HepG2 (cell line): ENCODE results near the gene SERPINB6. TPM values are rescaled to one million over a fixed set of nuclear protein-coding genes. Genes with fewer than 3 reads are reported as not detected.

Source experiments
- ADNP ChIP-seq: sonication (generic); formaldehyde crosslinking; IDR thresholded peaks from 2 replicates; pipeline ENCODE4 v1.4.0; 2020; ENCODE audit warnings: missing genetic modification reagents
- CBFB ChIP-seq: sonication (generic); formaldehyde crosslinking; IDR thresholded peaks from 2 replicates; pipeline ENCODE4 v1.4.0; 2020; ENCODE audit warnings: missing genetic modification reagents
- CC2D1A ChIP-seq: sonication (generic); formaldehyde crosslinking; IDR thresholded peaks from 2 replicates; pipeline ENCODE4 v1.8.1; 2023; ENCODE audit warnings: mild to moderate bottlenecking, missing genetic modification reagents
- CHCHD3 ChIP-seq: sonication (generic); formaldehyde crosslinking; IDR thresholded peaks from 2 replicates; pipeline ENCODE4 v1.8.0; 2022; ENCODE audit warnings: mild to moderate bottlenecking, missing genetic modification reagents, moderate library complexity
- FOXK1 ChIP-seq: sonication (generic); formaldehyde crosslinking; IDR thresholded peaks from 2 replicates; pipeline ENCODE4 v1.4.0; 2020; ENCODE audit warnings: low read depth, missing genetic modification reagents, borderline replicate concordance
- GLI4 ChIP-seq: sonication (generic); formaldehyde crosslinking; IDR thresholded peaks from 2 replicates; pipeline ENCODE4 v1.5.1; 2020; ENCODE audit warnings: missing genetic modification reagents, mild to moderate bottlenecking, moderate library complexity, borderline replicate concordance
- HCFC1 ChIP-seq: fragments of 150-350 bp; IDR thresholded peaks from 2 replicates; pipeline ENCODE4 v1.6.1; 2014; ENCODE audit warnings: low read depth, low read length
- KLF12 ChIP-seq: sonication (generic); formaldehyde crosslinking; IDR thresholded peaks from 2 replicates; pipeline ENCODE4 v1.4.0; 2020; ENCODE audit warnings: missing genetic modification reagents, borderline replicate concordance
- MAFK ChIP-seq, 2 experiments: IDR thresholded peaks in 1 of 2; conservative IDR thresholded peaks in 1 of 2; 2 replicates each; pipeline ENCODE4 v1.6.1; 2011; ENCODE audit warnings: improper control_type of control experiment in 2 of 2, low read length in 2 of 2
- MEIS1 ChIP-seq: sonication (generic); formaldehyde crosslinking; IDR thresholded peaks from 2 replicates; pipeline ENCODE4 v1.9.0; 2021; ENCODE audit warnings: mild to moderate bottlenecking, missing genetic modification reagents, moderate library complexity, borderline replicate concordance
- PITX1 ChIP-seq: sonication (generic); formaldehyde crosslinking; IDR thresholded peaks from 2 replicates; pipeline ENCODE4 v1.5.1; 2020; ENCODE audit warnings: mild to moderate bottlenecking, missing genetic modification reagents
- POGZ ChIP-seq: sonication (generic); formaldehyde crosslinking; IDR thresholded peaks from 2 replicates; pipeline ENCODE4 v1.4.0; 2020; ENCODE audit warnings: mild to moderate bottlenecking, missing genetic modification reagents
- SP5 ChIP-seq: IDR thresholded peaks from 2 replicates; pipeline ENCODE4 v1.6.1; 2016; ENCODE audit warnings: low read depth, borderline replicate concordance
- TOPORS ChIP-seq: sonication (generic); formaldehyde crosslinking; IDR thresholded peaks from 2 replicates; pipeline ENCODE4 v1.8.0; 2023; ENCODE audit warnings: mild to moderate bottlenecking, missing genetic modification reagents
- ZBTB38 ChIP-seq: sonication (generic); formaldehyde crosslinking; IDR thresholded peaks from 2 replicates; pipeline ENCODE4 v1.5.1; 2020; ENCODE audit warnings: mild to moderate bottlenecking, missing genetic modification reagents
- ZFP36 ChIP-seq: fragments of 150-350 bp; IDR thresholded peaks from 2 replicates; pipeline ENCODE4 v1.6.1; 2018; ENCODE audit warnings: borderline replicate concordance, low read length, low read depth; ENCODE audit not compliant: partially characterized antibody
- ZFX ChIP-seq: sonication (generic); formaldehyde crosslinking; IDR thresholded peaks from 2 replicates; pipeline ENCODE4 v1.4.0; 2020; ENCODE audit warnings: mild to moderate bottlenecking, low read depth, missing genetic modification reagents, moderate library complexity
- ZKSCAN1 ChIP-seq: fragments of 150-350 bp; IDR thresholded peaks from 2 replicates; pipeline ENCODE4 v1.6.1; 2014; ENCODE audit warnings: low read length
- ZNF292 ChIP-seq: sonication (generic); formaldehyde crosslinking; IDR thresholded peaks from 2 replicates; pipeline ENCODE4 v1.8.1; 2022; ENCODE audit warnings: mild to moderate bottlenecking, low read depth, missing genetic modification reagents, borderline replicate concordance
- ZNF343 ChIP-seq: sonication (generic); formaldehyde crosslinking; IDR thresholded peaks from 2 replicates; pipeline ENCODE4 v1.4.0; 2020; ENCODE audit warnings: mild to moderate bottlenecking, missing genetic modification reagents
- ZNF501 ChIP-seq: sonication (generic); formaldehyde crosslinking; IDR thresholded peaks from 2 replicates; pipeline ENCODE4 v1.5.1; 2020; ENCODE audit warnings: mild to moderate bottlenecking, moderate library complexity, missing genetic modification reagents
- ZNF598 ChIP-seq: sonication (generic); formaldehyde crosslinking; IDR thresholded peaks from 2 replicates; pipeline ENCODE4 v1.5.1; 2020; ENCODE audit warnings: mild to moderate bottlenecking, missing genetic modification reagents, borderline replicate concordance
- ZNF724P ChIP-seq: sonication (generic); formaldehyde crosslinking; IDR thresholded peaks from 2 replicates; pipeline ENCODE4 v1.8.0; 2022; ENCODE audit warnings: missing genetic modification reagents, borderline replicate concordance
- ZNF790 ChIP-seq: sonication (generic); formaldehyde crosslinking; IDR thresholded peaks from 2 replicates; pipeline ENCODE4 v1.8.0; 2022; ENCODE audit warnings: missing genetic modification reagents, mild to moderate bottlenecking, borderline replicate concordance
- ZNF883 ChIP-seq: sonication (generic); formaldehyde crosslinking; IDR thresholded peaks from 2 replicates; pipeline ENCODE4 v1.5.1; 2020; ENCODE audit warnings: mild to moderate bottlenecking, missing genetic modification reagents; ENCODE audit errors: not compliant biosample characterization
- polyA plus RNA-seq, 8 experiments: library from polyadenylated mRNA; depleted of rRNA in 3 of 8; stranded (reverse) in 7 of 8; unstranded in 1 of 8; fragments of >200 nt; fragmentation: Illumina TruSeq in 4 of 8; extraction: Trizol in 4 of 8; gene quantifications; 2 replicates each; pipeline versions ENCODE4 v1.2.1 to v1.2.3, GENCODE V29; 2011 to 2016; ENCODE audit warnings: low read depth in 4 of 8, missing spikeins in 1 of 8, mixed read lengths in 1 of 8; ENCODE audit not compliant: insufficient read depth in 1 of 8
- total RNA-seq, 5 experiments: library from RNA; depleted of rRNA; stranded (reverse); fragments of >200 nt; fragmentation: Illumina TruSeq; extraction: Trizol; gene quantifications; 2 replicates each; pipeline ENCODE4 v1.2.3, GENCODE V29; 2016; ENCODE audit warnings: low read depth in 1 of 5
- TF ChIP-seq, protein P1 (sequence below): sonication (generic); formaldehyde crosslinking; IDR thresholded peaks from 2 replicates; pipeline ENCODE4 v1.5.0; 2020; ENCODE audit warnings: mild to moderate bottlenecking, missing genetic modification reagents, borderline replicate concordance

SERPINB6 gene
- total and polyA plus RNA-seq, 2 of the 13 experiments (the other 11 are each of a cell fraction or from before 2014, with no cell fraction given) = 38.2 to 61.3 TPM

DNA sequence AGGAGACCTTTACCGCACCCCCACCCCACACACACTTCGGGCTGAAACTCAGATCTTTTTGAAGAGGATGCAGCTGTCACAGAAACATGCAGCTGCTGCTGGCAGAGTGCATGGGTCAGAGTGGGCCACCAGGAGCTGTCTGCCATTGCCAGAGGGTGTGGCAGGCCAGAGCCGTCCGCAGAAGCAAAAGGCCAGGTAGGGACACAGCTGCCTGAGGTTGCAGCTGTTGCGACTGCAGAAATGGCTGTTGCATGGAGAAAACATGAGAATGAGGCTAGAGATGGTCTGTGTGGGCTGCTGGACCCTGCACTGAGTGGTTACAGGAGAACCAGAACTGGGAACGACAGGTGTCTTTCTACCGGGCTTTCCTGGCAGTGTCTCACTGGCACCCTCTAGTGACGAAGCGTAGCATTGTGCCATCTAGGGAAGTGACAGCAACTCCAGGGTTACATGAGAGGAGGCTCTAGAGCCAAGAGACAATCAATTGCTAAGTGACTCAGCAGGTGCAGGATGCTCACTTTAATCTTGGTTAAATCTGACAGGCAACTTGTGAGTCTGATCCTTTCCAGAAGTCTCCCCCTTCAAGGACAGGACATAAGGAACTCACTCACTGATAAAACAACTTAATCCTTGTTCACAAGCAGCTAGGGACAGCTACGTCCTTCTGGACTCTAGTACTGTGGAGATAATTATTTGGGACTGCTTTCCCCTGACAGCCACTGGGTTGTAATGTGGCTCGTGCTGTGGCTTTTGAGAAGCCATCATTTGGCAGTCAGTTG is 39.2 kb downstream of the SERPINB6 start (continued):
- TF ChIP-seq CC2D1A = 0 out of 2 replicates have a peak, but pooled peaks have one; percentile 70
- no peak for TF ChIP-seq KLF12 (CRISPR knock-in tag)
- peak; percentile 28; the same call in 1 of the 2 replicates for TF ChIP-seq POGZ
- TF ChIP-seq MEIS1 (CRISPR knock-in tag) = peak; percentile 66; the same call in 1 of the 2 replicates
- no peak; the same call in 1 of the 2 replicates for TF ChIP-seq CBFB (CRISPR knock-in tag)
- 0 out of 2 replicates have a peak, but pooled peaks have one; percentile 49 for TF ChIP-seq CHCHD3 (CRISPR knock-in tag)
- no peak for TF ChIP-seq ZNF790 (CRISPR knock-in tag)
- 0 out of 2 replicates have a peak, but pooled peaks have one; percentile 66 for TF ChIP-seq GLI4 (CRISPR knock-in tag)
- peak; percentile 27; the same call in 1 of the 2 replicates for TF ChIP-seq ZNF724P
- peak; percentile 70; the same call in 1 of the 2 replicates for TF ChIP-seq ZNF292 (CRISPR knock-in tag)
- no peak for TF ChIP-seq HCFC1
- 0 out of 4 replicates have a peak, but pooled peaks of 1 of the 2 experiments have one; percentile 27 for TF ChIP-seq MAFK (conservative IDR thresholded peaks at IDR 0.05 in 1 of 2, IDR thresholded peaks at IDR 0.05 in 1 of 2; ENCODE audit: low read length in 2 of 2)
- peak; percentile 51 for TF ChIP-seq ZBTB38 (CRISPR knock-in tag)
- TF ChIP-seq ZNF501 (CRISPR knock-in tag) = peak; percentile 67; the same call in 1 of the 2 replicates
- TF ChIP-seq FOXK1 (CRISPR knock-in tag) = peak; percentile 33; the same call in 1 of the 2 replicates
- TF ChIP-seq PITX1 (CRISPR knock-in tag) = 0 out of 2 replicates have a peak, but pooled peaks have one; percentile 26
- TF ChIP-seq ZNF883 (CRISPR knock-in tag) = peak; percentile 70
- peak; percentile 39; the same call in 1 of the 2 replicates for TF ChIP-seq ZFX (CRISPR knock-in tag)
- TF ChIP-seq TOPORS (CRISPR knock-in tag) = no peak
- TF ChIP-seq ZNF598 (CRISPR knock-in tag) = peak; percentile 65; the same call in 1 of the 2 replicates
- peak; percentile 30; the same call in 1 of the 2 replicates for TF ChIP-seq SP5 (CRISPR knock-in tag)
- no peak for TF ChIP-seq ZNF343 (CRISPR knock-in tag)
- TF ChIP-seq ADNP = no peak
- peak; percentile 46 for TF ChIP-seq ZFP36
- TF ChIP-seq, protein P1, sequence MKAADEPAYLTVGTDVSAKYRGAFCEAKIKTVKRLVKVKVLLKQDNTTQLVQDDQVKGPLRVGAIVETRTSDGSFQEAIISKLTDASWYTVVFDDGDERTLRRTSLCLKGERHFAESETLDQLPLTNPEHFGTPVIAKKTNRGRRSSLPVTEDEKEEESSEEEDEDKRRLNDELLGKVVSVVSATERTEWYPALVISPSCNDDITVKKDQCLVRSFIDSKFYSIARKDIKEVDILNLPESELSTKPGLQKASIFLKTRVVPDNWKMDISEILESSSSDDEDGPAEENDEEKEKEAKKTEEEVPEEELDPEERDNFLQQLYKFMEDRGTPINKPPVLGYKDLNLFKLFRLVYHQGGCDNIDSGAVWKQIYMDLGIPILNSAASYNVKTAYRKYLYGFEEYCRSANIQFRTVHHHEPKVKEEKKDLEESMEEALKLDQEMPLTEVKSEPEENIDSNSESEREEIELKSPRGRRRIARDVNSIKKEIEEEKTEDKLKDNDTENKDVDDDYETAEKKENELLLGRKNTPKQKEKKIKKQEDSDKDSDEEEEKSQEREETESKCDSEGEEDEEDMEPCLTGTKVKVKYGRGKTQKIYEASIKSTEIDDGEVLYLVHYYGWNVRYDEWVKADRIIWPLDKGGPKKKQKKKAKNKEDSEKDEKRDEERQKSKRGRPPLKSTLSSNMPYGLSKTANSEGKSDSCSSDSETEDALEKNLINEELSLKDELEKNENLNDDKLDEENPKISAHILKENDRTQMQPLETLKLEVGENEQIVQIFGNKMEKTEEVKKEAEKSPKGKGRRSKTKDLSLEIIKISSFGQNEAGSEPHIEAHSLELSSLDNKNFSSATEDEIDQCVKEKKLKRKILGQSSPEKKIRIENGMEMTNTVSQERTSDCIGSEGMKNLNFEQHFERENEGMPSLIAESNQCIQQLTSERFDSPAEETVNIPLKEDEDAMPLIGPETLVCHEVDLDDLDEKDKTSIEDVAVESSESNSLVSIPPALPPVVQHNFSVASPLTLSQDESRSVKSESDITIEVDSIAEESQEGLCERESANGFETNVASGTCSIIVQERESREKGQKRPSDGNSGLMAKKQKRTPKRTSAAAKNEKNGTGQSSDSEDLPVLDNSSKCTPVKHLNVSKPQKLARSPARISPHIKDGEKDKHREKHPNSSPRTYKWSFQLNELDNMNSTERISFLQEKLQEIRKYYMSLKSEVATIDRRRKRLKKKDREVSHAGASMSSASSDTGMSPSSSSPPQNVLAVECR (CRISPR knock-in tag) = peak; percentile 47; the same call in 1 of the 2 replicates
- no peak for TF ChIP-seq ZKSCAN1
